HG02678 (cell line): ENCODE measurements around the gene COL9A3.

Experiments
- ATAC-seq: cut with Tn5 transposase; IDR thresholded peaks from one replicate; pipeline ENCODE4 v1.9.1; 2021; ENCODE audit warnings: mild to moderate bottlenecking, moderate library complexity; ENCODE audit not compliant: unreplicated experiment

The COL9A3 gene

GRCh38 chr20:62816884-62817873, at the start of gene COL9A3:
TSS of gene COL9A3 (plus strand) at chr20:62817050. CDS start at chr20:62817065, 15 bp downstream.
- ATAC-seq: no peak

GRCh38 chr20:62768234-62768546, 48.7 kb upstream of the COL9A3 start:
- ATAC-seq: no peak

GRCh38 chr20:62768551-62769287, 48.1 kb upstream of the COL9A3 start:
- ATAC-seq: no peak

- ATAC-seq: no peak
Measured at GRCh38 chr20:62769346-62770071, 47.3 kb upstream of the COL9A3 start.

GRCh38 chr20:62770111-62770910, 46.5 kb upstream of the COL9A3 start:
- ATAC-seq: no peak

- no peak for ATAC-seq
Measured at GRCh38 chr20:62770916-62771315, 45.9 kb upstream of the COL9A3 start.

- no peak for ATAC-seq
Measured at GRCh38 chr20:62771396-62772102, 45.3 kb upstream of the COL9A3 start.

- no peak for ATAC-seq
Measured at GRCh38 chr20:62772103-62772611, 44.7 kb upstream of the COL9A3 start.

- ATAC-seq: no peak
Measured at GRCh38 chr20:62772619-62772989, 44.2 kb upstream of the COL9A3 start.

GRCh38 chr20:62772990-62773844, 43.6 kb upstream of the COL9A3 start:
- no peak for ATAC-seq

- no peak for ATAC-seq
Measured at GRCh38 chr20:62773845-62774714, 42.8 kb upstream of the COL9A3 start.

- no peak for ATAC-seq
Measured at GRCh38 chr20:62774762-62775161, 42.1 kb upstream of the COL9A3 start.

- ATAC-seq: no peak
Measured at GRCh38 chr20:62775206-62775605, 41.6 kb upstream of the COL9A3 start.

- ATAC-seq: no peak
Measured at GRCh38 chr20:62776035-62776691, 40.7 kb upstream of the COL9A3 start.

GRCh38 chr20:62776692-62777527, 39.9 kb upstream of the COL9A3 start:
- no peak for ATAC-seq

- ATAC-seq: no peak
Measured at GRCh38 chr20:62777528-62777830, 39.4 kb upstream of the COL9A3 start.

GRCh38 chr20:62778058-62778457, 38.8 kb upstream of the COL9A3 start:
- ATAC-seq: no peak
